PFSK-1 (cell line): Measurements from ENCODE around the gene PRKCE.

Experiments used
- FOXP2 ChIP-seq: optimal IDR thresholded peaks from 2 replicates; pipeline ENCODE3; 2011; ENCODE audit warnings: borderline replicate concordance, control low read depth, inconsistent platforms; ENCODE audit not compliant: insufficient read depth; ENCODE audit errors: extremely low read length, extremely low read depth
- POLR2AphosphoS5 ChIP-seq: IDR thresholded peaks from 2 replicates; pipeline ENCODE4 v1.6.1; 2012; ENCODE audit warnings: low read depth, mild to moderate bottlenecking, control low read depth, low read length, moderate library complexity
- SIN3A ChIP-seq: IDR thresholded peaks from 2 replicates; pipeline ENCODE4 v1.6.1; 2012; ENCODE audit warnings: mild to moderate bottlenecking, low read length, moderate library complexity, borderline replicate concordance; ENCODE audit not compliant: insufficient read depth
- TAF1 ChIP-seq: IDR thresholded peaks from 2 replicates; pipeline ENCODE4 v1.6.1; 2012; ENCODE audit warnings: low read length, control low read depth, borderline replicate concordance; ENCODE audit not compliant: insufficient read depth
- TF ChIP-seq, protein P1 (sequence below), 2 experiments: IDR thresholded peaks; 2 replicates each; pipeline versions ENCODE4 v1.6.1 to v1.8.0; 2011 to 2012; ENCODE audit warnings: low read depth in 2 of 2, low read length in 2 of 2, control low read depth in 1 of 2, inconsistent platforms in 1 of 2, mild to moderate bottlenecking in 1 of 2, moderate library complexity in 1 of 2; ENCODE audit not compliant: insufficient read depth in 1 of 2

Gene PRKCE

DNA sequence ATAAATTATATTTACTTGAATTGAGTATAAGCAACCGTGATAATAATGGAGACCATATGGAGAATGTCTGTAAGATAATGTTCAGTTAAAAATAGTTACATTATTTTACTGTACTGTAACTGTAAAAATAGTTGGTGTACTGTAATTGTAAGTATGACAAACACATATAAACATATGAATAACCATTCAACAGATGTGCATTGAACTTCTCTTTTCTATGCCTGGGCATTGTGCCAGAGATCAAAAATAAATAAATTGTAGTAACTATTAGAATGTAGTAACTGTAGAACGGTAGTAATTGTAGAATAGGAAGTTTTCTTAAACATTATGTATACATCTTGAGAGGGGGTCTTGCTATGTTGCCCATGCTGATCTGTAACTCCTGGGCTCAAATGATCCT lies 358.3 kb downstream of the PRKCE start:
- TF ChIP-seq, protein P1, sequence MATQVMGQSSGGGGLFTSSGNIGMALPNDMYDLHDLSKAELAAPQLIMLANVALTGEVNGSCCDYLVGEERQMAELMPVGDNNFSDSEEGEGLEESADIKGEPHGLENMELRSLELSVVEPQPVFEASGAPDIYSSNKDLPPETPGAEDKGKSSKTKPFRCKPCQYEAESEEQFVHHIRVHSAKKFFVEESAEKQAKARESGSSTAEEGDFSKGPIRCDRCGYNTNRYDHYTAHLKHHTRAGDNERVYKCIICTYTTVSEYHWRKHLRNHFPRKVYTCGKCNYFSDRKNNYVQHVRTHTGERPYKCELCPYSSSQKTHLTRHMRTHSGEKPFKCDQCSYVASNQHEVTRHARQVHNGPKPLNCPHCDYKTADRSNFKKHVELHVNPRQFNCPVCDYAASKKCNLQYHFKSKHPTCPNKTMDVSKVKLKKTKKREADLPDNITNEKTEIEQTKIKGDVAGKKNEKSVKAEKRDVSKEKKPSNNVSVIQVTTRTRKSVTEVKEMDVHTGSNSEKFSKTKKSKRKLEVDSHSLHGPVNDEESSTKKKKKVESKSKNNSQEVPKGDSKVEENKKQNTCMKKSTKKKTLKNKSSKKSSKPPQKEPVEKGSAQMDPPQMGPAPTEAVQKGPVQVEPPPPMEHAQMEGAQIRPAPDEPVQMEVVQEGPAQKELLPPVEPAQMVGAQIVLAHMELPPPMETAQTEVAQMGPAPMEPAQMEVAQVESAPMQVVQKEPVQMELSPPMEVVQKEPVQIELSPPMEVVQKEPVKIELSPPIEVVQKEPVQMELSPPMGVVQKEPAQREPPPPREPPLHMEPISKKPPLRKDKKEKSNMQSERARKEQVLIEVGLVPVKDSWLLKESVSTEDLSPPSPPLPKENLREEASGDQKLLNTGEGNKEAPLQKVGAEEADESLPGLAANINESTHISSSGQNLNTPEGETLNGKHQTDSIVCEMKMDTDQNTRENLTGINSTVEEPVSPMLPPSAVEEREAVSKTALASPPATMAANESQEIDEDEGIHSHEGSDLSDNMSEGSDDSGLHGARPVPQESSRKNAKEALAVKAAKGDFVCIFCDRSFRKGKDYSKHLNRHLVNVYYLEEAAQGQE (IDR thresholded peaks at IDR 0.05; ENCODE audit: insufficient read depth in 1 of 2, low read depth in 2 of 2, low read length in 2 of 2) = no peak
- TF ChIP-seq POLR2AphosphoS5 (no peak), FOXP2 (no peak), SIN3A (no peak), TAF1 (no peak)

DNA sequence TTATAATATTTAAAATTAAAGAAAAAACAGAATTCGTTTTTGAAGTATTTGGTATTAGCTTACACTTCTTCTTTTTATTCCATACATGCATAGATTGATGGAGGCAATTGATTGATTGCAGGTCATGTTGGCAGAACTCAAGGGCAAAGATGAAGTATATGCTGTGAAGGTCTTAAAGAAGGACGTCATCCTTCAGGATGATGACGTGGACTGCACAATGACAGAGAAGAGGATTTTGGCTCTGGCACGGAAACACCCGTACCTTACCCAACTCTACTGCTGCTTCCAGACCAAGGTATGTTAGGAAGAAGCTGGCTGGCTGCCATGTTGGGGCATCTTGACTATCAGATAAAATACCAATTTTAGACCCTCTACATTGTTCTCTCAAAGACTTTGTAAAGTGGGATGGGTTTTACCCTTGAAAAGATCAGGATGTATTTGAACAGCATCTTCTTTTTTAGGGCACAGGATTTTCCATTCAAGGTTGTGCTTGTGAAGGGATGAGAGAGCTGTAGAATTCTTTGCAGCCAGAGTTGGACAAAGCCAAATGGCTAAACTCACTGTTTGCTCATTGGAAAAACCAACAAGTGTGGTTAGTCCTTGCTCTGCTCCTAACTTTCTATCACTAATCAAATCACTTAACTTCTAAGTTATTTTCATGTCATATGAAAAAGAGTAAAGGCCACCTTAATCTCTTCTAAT lies 358.9 kb downstream of the PRKCE start:
- TF ChIP-seq SIN3A (no peak), FOXP2 (no peak)
- TF ChIP-seq, protein P1 (IDR thresholded peaks at IDR 0.05; ENCODE audit: insufficient read depth in 1 of 2, low read depth in 2 of 2, low read length in 2 of 2) = no peak

DNA sequence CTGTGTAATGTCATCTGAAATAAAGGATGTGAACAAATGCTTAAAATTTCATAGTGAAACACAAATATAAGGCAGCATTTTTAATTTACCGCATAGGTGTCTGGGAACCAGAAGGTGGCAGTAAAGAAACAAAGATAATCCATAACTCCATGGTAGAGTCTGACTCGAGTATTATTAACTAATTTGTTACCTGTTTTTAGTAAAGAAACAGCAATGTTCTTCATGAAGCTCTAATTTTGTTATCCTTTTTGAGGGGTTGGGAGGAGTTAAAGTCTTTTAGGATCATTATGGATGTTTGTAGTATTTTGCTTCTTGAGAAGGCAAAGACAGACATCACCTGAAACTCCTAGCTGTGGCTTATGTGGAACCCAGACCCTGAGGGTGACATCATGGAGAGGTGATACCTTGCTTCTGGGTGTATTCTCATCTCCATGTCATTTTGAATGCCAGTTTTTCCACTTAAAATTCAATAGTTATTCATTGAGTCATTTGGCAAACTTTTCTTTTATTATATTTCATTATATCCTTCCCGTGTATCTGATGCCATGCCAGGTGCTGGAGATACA lies 359.5 kb downstream of the PRKCE start:
- TF ChIP-seq TAF1 (no peak), POLR2AphosphoS5 (no peak), FOXP2 (no peak), SIN3A (no peak)
- TF ChIP-seq, protein P1 (IDR thresholded peaks at IDR 0.05; ENCODE audit: insufficient read depth in 1 of 2, low read depth in 2 of 2, low read length in 2 of 2) = no peak

DNA sequence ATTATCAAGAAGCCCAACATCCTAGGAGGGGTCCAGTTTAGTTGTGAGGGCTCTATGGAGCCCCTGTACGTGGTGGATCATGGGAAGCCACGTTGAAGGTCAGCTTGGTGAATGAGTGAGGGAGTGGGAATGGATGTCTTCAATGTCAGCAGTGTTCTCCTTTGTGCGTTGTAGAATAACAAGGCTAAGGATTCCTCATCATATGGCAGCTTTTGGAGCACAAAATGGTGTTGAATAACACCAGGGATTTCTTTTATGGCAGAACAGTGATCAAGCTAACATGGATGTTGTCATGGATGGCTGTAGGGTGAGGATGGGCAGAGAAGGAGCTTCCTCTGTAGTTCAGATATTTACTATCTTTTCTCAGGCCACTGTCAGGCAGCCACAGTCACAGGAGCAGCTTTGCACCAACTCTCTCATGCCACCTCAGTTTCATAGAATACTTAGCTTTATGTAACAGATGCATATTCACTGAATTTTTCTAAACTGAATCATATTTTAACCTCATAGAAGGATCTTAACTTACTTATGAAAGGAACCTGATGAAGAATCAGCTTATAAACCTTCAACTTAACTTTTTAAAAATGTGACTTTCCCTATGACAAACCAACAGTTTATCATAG lies 361.3 kb downstream of the PRKCE start:
- TF ChIP-seq, protein P1 (IDR thresholded peaks at IDR 0.05; ENCODE audit: insufficient read depth in 1 of 2, low read depth in 2 of 2, low read length in 2 of 2) = no peak
- TF ChIP-seq SIN3A = no peak
- no peak for TF ChIP-seq FOXP2
- no peak for TF ChIP-seq POLR2AphosphoS5
- TF ChIP-seq TAF1 = no peak
